NCI-H460 (cell line): ENCODE data around the gene NUBP1. TPM values are rescaled to one million over a fixed set of nuclear protein-coding genes. Genes with fewer than 3 reads are reported as not detected.
"Not testable (repeated sequence)": the region's sequence is repeated elsewhere in the genome, so short reads cannot be mapped to it uniquely, and the experiment has no call there.

Experiments used
- DNase-seq: peaks from one replicate; pipeline ENCODE4 v3.0.0-alpha.2; 2016; ENCODE audit warnings: low read depth; ENCODE audit errors: extremely low read depth
- polyA plus RNA-seq: library from polyadenylated mRNA; depleted of rRNA; stranded (reverse); fragments of >200 nt; gene quantifications from 2 replicates; pipeline ENCODE4 v1.2.3, GENCODE V29; 2014; cell fraction: nucleus; rRNA removed
- total RNA-seq: library from RNA; depleted of rRNA; stranded (reverse); fragments of >200 nt; shearing (Covaris generic); gene quantifications from 2 replicates; pipeline ENCODE4 v1.2.3, GENCODE V29; 2014; rRNA removed

NUBP1 gene
- 22.9 and 24.1 TPM in 2 replicates for total RNA-seq
- 20.3 and 22.5 TPM in 2 replicates for polyA plus RNA-seq

GRCh38 chr16:10743610-10744369, at the start of gene NUBP1:
Gene NUBP1, plus strand, starts transcription at chr16:10743842. Its CDS starts 22 bp downstream, at chr16:10743864.
- peak; percentile 98 for DNase-seq

GRCh38 chr16:10693889-10694288, 49.8 kb upstream of the NUBP1 start:
- no peak for DNase-seq

DNA sequence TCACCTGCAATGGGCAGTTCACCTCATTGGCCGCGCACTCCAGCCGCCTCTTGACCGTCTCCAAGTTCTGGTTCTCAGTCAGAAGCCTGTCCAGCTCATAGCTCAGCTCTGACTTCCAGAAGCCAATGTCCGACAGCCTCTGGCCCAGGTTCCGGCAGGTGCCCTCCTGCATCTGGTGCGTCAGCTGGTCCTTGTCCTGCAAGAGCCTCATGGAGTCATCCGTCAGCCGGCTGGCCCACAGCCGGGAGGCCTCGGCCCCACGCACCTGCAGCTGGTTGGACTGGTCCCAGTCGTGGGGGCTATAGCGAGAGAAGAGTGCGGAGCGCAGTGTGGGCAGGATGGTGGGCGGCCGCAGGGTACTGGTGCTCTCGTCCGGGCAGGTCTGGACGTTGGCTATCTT, 49.3 kb upstream of the NUBP1 start:
- no peak for DNase-seq

DNA sequence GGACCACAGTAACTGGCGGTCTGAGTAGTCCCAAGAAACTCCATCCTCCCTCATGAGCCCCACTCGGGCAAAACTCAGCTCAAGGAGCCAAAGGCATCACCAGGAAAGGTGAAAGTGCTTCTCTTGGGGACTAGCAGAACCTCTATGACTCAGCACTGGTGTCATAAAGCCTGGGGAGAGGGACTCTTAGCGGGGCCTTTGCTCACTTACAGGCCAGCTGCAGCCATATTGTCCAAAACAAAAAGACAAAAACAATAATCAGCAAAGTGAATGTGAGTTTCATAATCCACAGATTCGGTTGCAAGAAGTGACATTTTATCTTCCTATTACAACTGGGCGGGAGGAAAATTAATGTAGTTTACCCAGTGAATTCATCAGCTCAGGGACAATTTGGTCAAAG, 48.8 kb upstream of the NUBP1 start, which contains the start of gene TEKT5:
TEKT5 (minus strand) TSS at position 101 of the 400 bp plus-strand sequence; CDS start at position 44, 57 bp downstream.
- no peak for DNase-seq

GRCh38 chr16:10699756-10700155, 43.9 kb upstream of the NUBP1 start:
- DNase-seq = no peak

GRCh38 chr16:10708969-10709368, 34.7 kb upstream of the NUBP1 start:
- DNase-seq = no peak

GRCh38 chr16:10728003-10728887, 15.4 kb upstream of the NUBP1 start:
- no peak for DNase-seq

GRCh38 chr16:10729104-10730048, 14.3 kb upstream of the NUBP1 start:
- peak; percentile 75 for DNase-seq

- no peak for DNase-seq
These were observed 11.9 kb upstream of the NUBP1 start for GRCh38 chr16:10731790-10732189.

- peak; percentile 73 for DNase-seq
These were observed 6.5 kb upstream of the NUBP1 start for GRCh38 chr16:10737068-10737625.

GRCh38 chr16:10738231-10739077, 5.2 kb upstream of the NUBP1 start:
- DNase-seq = peak; percentile 53

DNA sequence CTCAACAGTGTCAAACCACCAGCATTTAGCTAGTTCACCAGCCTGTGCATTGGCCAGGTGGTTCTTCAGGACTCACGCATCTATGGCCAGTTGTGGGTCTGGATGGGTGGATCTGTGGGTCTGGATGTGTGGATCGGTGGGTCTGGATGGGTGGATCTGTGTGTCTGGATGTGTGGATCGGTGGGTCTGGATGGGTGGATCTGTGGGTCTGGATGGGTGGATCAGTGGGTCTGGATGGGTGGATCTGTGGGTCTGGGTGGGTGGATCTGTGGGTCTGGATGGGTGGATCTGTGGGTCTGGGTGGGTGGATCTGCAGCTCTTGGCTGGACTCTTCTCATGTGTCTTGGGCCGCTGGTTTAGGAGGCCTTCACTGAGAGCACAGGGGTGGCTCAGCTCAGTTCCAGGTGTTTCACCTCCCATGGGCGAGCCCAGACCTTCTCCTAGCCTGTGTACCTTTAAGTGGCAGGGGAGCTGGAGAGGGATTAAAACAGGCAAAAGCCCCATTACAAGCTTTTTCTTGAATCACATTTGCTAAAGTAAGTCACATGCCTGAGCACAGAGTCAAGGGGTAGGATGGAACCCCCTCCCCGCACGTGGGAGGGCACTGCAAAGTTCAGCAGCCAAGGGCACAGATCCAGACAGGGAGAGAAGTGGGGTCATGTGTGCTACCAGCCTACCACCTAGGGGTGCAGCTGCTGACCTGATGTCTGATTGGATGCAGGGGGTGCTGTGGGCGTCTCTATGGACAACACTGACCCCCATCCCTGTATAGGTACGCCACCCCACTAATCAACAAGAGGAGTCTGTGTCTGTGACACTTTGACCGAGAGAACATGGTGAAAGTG, 3.4 kb upstream of the NUBP1 start:
- no peak for DNase-seq

DNA sequence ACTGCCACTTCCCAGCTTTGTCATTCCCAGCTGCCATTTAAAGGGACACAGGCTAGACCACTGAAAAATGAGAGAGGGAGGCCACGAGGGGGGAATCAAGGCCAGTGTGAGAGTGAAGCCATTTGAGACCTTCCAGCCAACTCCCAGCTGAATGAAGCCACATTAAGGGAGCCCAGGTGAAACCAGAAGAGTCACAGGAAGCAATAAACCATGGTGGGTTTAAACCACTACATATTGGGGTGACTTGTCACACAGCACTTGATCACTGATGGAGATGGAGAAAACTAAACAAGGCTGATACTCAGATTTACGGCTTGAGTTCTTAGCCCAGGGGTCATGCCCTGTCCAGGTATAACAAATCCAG, 2.8 kb upstream of the NUBP1 start:
- no peak for DNase-seq

DNA sequence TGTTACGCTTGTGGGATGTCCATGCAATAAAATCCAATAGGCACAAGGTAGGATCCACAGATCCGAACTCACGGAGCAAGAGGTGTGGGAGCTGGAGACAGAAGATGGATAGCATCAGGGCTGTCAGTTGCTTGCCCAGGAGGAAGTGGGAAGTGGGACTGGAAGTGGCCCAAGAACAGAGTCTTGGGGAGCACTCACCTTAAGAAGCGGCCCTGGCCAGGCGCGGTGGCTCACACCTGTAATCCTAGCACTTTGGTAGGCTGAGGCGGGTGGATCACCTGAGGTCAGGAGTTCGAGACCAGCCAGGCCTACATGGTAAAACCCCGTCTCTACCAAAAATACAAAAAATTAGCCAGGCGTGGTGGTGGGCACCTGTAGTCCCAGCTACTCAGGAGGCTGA, 2.4 kb upstream of the NUBP1 start:
- not testable (repeated sequence) for DNase-seq

DNA sequence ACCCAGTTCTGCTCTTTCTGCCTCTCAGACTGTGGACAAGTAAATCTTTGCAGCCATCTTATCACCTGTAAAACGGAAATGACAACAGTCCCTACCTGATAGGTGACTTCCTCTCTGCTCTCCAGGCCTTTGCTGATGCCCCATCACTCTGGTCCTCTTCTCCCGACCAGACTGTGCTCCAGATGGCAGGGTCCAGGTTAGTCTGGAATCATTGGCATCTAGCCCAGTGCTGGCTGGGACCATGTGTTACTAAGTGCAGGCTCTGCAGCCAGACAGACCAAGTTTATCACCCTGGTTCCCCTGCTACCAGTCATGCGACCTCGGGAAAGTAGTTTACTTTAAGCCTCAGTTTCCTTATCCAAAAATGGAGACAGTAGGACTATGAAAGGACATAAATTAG, 1.8 kb upstream of the NUBP1 start:
- no peak for DNase-seq

GRCh38 chr16:10743227-10743609, 424 bp upstream of the NUBP1 start:
- no peak for DNase-seq

DNA sequence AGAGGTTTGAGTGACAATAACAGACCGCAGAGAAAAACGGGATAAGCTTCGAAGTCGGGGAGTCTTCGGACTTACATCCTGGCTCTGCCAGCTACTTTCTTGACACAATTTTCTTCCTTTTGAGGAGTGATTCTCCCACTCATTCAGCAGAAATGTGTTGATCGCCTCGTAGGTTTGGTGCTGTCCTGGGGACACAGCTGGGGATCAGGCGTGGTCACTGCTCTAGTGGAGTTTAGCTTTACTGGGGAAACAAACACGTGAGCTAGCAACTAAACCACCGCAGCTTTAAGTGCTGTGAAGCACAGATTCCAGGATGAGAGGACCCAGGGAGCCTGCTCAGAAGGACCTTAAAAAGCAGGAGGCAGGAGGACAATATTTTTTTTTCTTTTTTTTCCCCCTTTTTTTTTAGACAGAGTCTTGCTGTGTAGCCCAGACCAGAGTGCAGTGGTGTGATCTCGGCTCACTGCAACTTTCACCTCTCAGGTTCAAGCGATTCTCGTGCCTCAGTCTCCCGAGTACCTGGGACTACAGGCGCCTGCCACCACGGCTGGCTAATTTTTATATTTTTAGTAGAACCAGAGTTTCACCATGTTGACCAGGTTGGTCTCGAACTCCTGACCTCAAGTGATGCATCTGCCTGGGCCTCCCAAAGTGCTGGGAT, 858 bp downstream of the NUBP1 start:
- no peak for DNase-seq

GRCh38 chr16:10745841-10746240, 2.2 kb downstream of the NUBP1 start:
- no peak for DNase-seq
